ACHN (cell line): Measurements from ENCODE around the gene NHP2.
"Not testable (repeated sequence)": the region's sequence is repeated elsewhere in the genome, so short reads cannot be mapped to it uniquely, and the experiment has no call there.

Source experiments
- DNase-seq: peaks from one replicate; pipeline ENCODE4 v3.0.0-alpha.2; 2015
- in situ Hi-C: cut with HindIII; loops from 2 replicates; pipeline ENCODE4 v1.10.0; 2017; ENCODE audit warnings: low sequenced_read_pairs, low pct_ligation_motif_present, low pct_unique_long_range_greater_than_20kb

NHP2 gene

GRCh38 chr5:178142642-178143041 lies 11.0 kb downstream of the NHP2 start:
- DNase-seq, result no peak
- in situ Hi-C loops, result no loop called here

- in situ Hi-C loops, result no loop called here
Measured at GRCh38 chr5:178141550-178141949, 12.1 kb downstream of the NHP2 start.

GRCh38 chr5:178137991-178138390 lies 15.7 kb downstream of the NHP2 start:
- in situ Hi-C loops, result no loop called here
- no peak for DNase-seq

More at GRCh38 chr5:178141550-178141949, 12.1 kb downstream of the NHP2 start:
- DNase-seq, result no peak

- in situ Hi-C loops, result no loop called here
- no peak for DNase-seq
Measured at GRCh38 chr5:178136990-178137389, 16.7 kb downstream of the NHP2 start.

GRCh38 chr5:178131446-178131996 lies 22.2 kb downstream of the NHP2 start:
- in situ Hi-C loops, result no loop called here
- DNase-seq, result no peak

- in situ Hi-C loops, result no loop called here
- peak; percentile 79 for DNase-seq
Measured at GRCh38 chr5:178130576-178131445, 22.9 kb downstream of the NHP2 start, which contains the start of gene RMND5B. TSS of gene RMND5B (plus strand) at chr5:178131014. CDS start at chr5:178138120, 7,106 bp downstream.

GRCh38 chr5:178130234-178130575 lies 23.5 kb downstream of the NHP2 start:
- in situ Hi-C loops, result not testable (repeated sequence)
- peak; percentile 10 for DNase-seq

- DNase-seq, result no peak
- in situ Hi-C loops, result no loop called here
Measured at GRCh38 chr5:178129296-178129695, 24.4 kb downstream of the NHP2 start.

- in situ Hi-C loops, DNase-seq: not testable (repeated sequence)
Measured at GRCh38 chr5:178127300-178128009, 26.2 kb downstream of the NHP2 start.

- no peak for DNase-seq
- in situ Hi-C loops, result no loop called here
Measured at GRCh38 chr5:178126556-178126955, 27.1 kb downstream of the NHP2 start.

GRCh38 chr5:178125253-178125906 lies 28.3 kb downstream of the NHP2 start:
- in situ Hi-C loops, result no loop called here
- DNase-seq, result no peak

- DNase-seq, result no peak
- in situ Hi-C loops, result no loop called here
Measured at GRCh38 chr5:178123966-178124925, 29.4 kb downstream of the NHP2 start.

GRCh38 chr5:178123094-178123965 lies 30.4 kb downstream of the NHP2 start:
- in situ Hi-C loops, result no loop called here
- no peak for DNase-seq

GRCh38 chr5:178122346-178122745 lies 31.3 kb downstream of the NHP2 start:
- no peak for DNase-seq
- in situ Hi-C loops, result no loop called here

GRCh38 chr5:178121391-178122276 lies 32.1 kb downstream of the NHP2 start:
- in situ Hi-C loops, result no loop called here
- no peak for DNase-seq
